Endodermal cell (in vitro differentiated cells): ENCODE data around the gene CUL9. TPM values are rescaled to one million over a fixed set of nuclear protein-coding genes. Genes with fewer than 3 reads are reported as not detected.
A peak's percentile ranks its signal among the peaks of the same experiment; 100 is the strongest.

Source experiments
- DNase-seq: peaks from one replicate; pipeline ENCODE4 v3.0.0-alpha.2; 2017
- H3K27ac ChIP-seq: 2 replicates; pipeline ENCODE4 v1.5.1; 2013; ENCODE audit warnings: mild to moderate bottlenecking, low read depth, low read length, moderate library complexity
- H3K27me3 ChIP-seq: 2 replicates; pipeline ENCODE4 v1.6.1; 2013; ENCODE audit warnings: mild to moderate bottlenecking, low read length, moderate library complexity; ENCODE audit not compliant: insufficient read depth, control insufficient read depth, poor library complexity, severe bottlenecking
- H3K36me3 ChIP-seq: 2 replicates; pipeline ENCODE4 v1.7.0; 2013; ENCODE audit warnings: mild to moderate bottlenecking, low read length, moderate library complexity; ENCODE audit not compliant: control insufficient read depth, insufficient read depth
- H3K4me1 ChIP-seq: one replicate; pipeline ENCODE4 v1.7.0; 2013; ENCODE audit warnings: low read length; ENCODE audit not compliant: control insufficient read depth, insufficient read depth
- H3K4me3 ChIP-seq: 2 replicates; pipeline ENCODE4 v1.5.1; 2013; ENCODE audit warnings: mild to moderate bottlenecking, low read length, moderate library complexity
- H3K9ac ChIP-seq: 2 replicates; pipeline ENCODE4 v1.6.1; 2013; ENCODE audit warnings: mild to moderate bottlenecking, low read length, moderate library complexity; ENCODE audit not compliant: poor library complexity, severe bottlenecking; ENCODE audit errors: extremely low read depth
- H3K9me3 ChIP-seq: 2 replicates; pipeline ENCODE4 v1.6.1; 2013; ENCODE audit warnings: mild to moderate bottlenecking, low read length, moderate library complexity; ENCODE audit not compliant: control insufficient read depth
- H3K27ac Mint-ChIP-seq: 2 replicates; pipeline ENCODE4 v1.8.0; 2020; ENCODE audit warnings: mixed read lengths
- H3K27me3 Mint-ChIP-seq: 2 replicates; pipeline ENCODE4 v1.8.0; 2021; ENCODE audit warnings: mild to moderate bottlenecking, mixed read lengths; ENCODE audit not compliant: insufficient read depth
- H3K36me3 Mint-ChIP-seq: 2 replicates; pipeline ENCODE4 v1.8.0; 2020; ENCODE audit warnings: low read depth, mixed read lengths
- H3K4me1 Mint-ChIP-seq: 2 replicates; pipeline ENCODE4 v1.8.0; 2020; ENCODE audit warnings: mixed read lengths
- H3K4me3 Mint-ChIP-seq: 2 replicates; pipeline ENCODE4 v1.8.0; 2020; ENCODE audit warnings: mild to moderate bottlenecking, moderate library complexity, mixed read lengths
- H3K9me3 Mint-ChIP-seq: 2 replicates; pipeline ENCODE4 v1.8.0; 2020; ENCODE audit warnings: mild to moderate bottlenecking, mixed read lengths
- WGBS, 2 experiments: methylation state at CpG; one replicate each; pipeline versions ENCODE4 v1.1.5 to v1.1.7; 2013; ENCODE audit warnings: missing lambda C conversion rate in 2 of 2, mixed read lengths in 1 of 2; ENCODE audit not compliant: insufficient coverage in 1 of 2, insufficient read length in 1 of 2; 5-methylcytosine and 5-hydroxymethylcytosine counted together
- total RNA-seq, 2 donors: library from RNA; stranded (reverse); fragmentation: NEBNext Ultra II Directional in 1 of 2; extraction: Animal tissue kit (Norgen Biotek cat#: 25700) in 1 of 2; gene quantifications; 2 replicates in 1 of 2; 3 replicates in 1 of 2; pipeline ENCODE4 v1.2.1, GENCODE V29; 2021
- TF ChIP-seq, protein P1 (sequence below): fragments of 200-600 bp; sonication (generic); conservative IDR thresholded peaks from 2 replicates; pipeline ENCODE4 v1.5.0; 2021; ENCODE audit warnings: antibody characterized with exemption, mild to moderate bottlenecking

The CUL9 gene
- total RNA-seq, 2 donors from 2014 or later: 30.3 to 34.1 TPM

DNA sequence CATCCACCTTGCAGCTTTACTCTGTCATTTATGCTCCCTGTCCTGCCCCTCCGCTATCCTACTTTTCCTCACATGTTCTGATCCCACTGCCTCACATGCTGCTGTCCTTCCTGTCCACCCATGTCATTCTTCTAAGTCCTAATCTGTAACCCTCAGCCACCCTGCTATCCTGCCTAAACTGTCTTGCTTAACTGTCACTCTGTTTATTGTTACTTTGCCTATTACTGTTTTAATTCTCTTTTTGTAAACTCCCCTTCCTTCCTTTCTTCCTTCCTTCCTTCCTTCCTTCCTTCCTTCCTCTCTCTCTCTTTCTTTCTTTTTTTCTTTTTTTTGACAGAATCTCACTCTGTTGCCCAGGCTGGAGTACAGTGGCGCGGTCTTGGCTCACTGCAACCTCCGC, 1.4 kb downstream of the CUL9 start:
- H3K4me1 Mint-ChIP-seq: peaks cover 20% of the 10 kb centered on the region
- peaks cover 26% of the 10 kb centered on the region for H3K36me3 Mint-ChIP-seq
- Histone ChIP-seq H3K36me3 (peaks cover 21% of the 10 kb centered on the region), H3K9ac (no peak overlapping the region), H3K4me3 (no peak overlapping the region), H3K27me3 (no peaks in the 10 kb centered on the region), H3K27ac (no peak overlapping the region), H3K4me1 (peaks cover 3% of the 10 kb centered on the region), H3K9me3 (no peaks in the 10 kb centered on the region)
- TF ChIP-seq, protein P1, sequence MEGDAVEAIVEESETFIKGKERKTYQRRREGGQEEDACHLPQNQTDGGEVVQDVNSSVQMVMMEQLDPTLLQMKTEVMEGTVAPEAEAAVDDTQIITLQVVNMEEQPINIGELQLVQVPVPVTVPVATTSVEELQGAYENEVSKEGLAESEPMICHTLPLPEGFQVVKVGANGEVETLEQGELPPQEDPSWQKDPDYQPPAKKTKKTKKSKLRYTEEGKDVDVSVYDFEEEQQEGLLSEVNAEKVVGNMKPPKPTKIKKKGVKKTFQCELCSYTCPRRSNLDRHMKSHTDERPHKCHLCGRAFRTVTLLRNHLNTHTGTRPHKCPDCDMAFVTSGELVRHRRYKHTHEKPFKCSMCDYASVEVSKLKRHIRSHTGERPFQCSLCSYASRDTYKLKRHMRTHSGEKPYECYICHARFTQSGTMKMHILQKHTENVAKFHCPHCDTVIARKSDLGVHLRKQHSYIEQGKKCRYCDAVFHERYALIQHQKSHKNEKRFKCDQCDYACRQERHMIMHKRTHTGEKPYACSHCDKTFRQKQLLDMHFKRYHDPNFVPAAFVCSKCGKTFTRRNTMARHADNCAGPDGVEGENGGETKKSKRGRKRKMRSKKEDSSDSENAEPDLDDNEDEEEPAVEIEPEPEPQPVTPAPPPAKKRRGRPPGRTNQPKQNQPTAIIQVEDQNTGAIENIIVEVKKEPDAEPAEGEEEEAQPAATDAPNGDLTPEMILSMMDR: no peak
- DNase-seq: no peak
- H3K4me3 Mint-ChIP-seq: peak overlapping the region; percentile 82
- H3K27ac Mint-ChIP-seq: no peak overlapping the region
- 94 to 100% methylated on average over 1 to 4 of the region's 4 CpGs for WGBS, 2 experiments
- no peaks in the 10 kb centered on the region for H3K9me3 Mint-ChIP-seq
- H3K27me3 Mint-ChIP-seq: no peaks in the 10 kb centered on the region

DNA sequence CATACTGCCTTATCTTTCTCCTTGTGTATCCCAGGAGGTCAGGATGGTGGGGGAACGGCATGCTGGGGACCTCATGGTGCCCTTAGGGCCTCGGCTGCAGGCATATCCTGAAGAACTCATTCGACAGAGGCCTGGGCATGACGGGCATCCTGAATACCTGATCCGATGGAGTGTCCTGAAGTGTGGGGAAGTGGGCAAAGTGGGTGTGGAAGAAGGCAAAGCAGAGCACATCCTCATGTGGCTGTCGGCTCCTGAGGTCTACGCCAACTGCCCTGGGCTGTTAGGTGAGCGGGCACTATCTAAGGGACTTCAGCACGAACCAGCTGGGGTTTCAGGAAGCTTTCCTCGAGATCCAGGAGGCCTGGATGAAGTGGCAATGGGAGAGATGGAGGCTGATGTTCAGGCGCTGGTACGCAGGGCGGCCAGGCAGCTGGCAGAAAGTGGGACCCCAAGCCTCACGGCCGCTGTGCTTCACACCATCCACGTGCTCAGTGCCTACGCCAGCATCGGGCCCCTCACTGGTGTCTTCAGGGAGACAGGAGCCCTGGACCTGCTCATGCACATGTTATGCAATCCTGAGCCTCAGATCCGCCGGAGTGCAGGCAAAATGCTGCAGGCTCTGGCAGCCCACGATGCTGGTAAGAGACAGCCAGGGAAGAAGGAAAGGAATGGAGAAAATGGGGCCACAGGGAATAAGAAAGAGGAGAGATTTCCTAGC, 2.4 kb downstream of the CUL9 start:
- peaks cover 3% of the 10 kb centered on the region for H3K4me1 ChIP-seq
- H3K27me3 ChIP-seq: no peaks in the 10 kb centered on the region
- Mint-ChIP-seq H3K9me3 (no peaks in the 10 kb centered on the region), H3K27me3 (no peaks in the 10 kb centered on the region), H3K4me1 (peaks cover 20% of the 10 kb centered on the region), H3K36me3 (peaks cover 20% of the 10 kb centered on the region), H3K4me3 (no peak overlapping the region), H3K27ac (no peak overlapping the region)
- no peak overlapping the region for H3K4me3 ChIP-seq
- no peak overlapping the region for H3K9ac ChIP-seq
- TF ChIP-seq, protein P1: no peak
- WGBS, 2 experiments: 95 to 98% methylated on average over 19 to 21 of the region's 21 CpGs
- no peak for DNase-seq
- peaks cover 15% of the 10 kb centered on the region for H3K36me3 ChIP-seq
- no peak overlapping the region for H3K27ac ChIP-seq
- H3K9me3 ChIP-seq: no peaks in the 10 kb centered on the region

DNA sequence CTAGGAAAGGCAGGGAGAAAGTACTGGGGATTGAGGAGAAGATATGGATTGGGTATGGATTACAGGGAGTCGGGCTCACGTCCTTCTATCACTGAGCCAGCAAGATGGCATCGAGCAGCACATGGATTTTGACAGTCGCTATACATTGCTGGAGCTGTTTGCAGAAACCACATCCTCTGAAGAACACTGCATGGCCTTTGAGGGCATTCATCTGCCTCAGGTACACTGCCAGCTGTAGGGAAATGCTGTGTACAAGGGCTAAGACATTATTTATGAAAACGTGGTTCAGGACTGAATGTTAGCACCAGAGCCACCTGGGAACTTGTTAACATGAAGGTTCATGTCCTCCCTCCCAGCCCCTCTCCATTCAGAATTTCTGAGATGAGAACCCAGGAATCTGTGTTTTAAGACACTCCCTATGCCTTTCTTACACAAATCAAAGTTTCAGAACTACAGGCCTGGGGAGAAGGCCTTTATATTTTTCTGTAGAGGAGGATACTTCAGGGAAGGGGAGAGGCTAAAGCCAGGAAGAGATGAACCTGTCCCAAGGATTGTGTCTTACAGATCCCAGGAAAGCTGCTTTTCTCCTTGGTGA, 3.5 kb downstream of the CUL9 start:
- H3K36me3 Mint-ChIP-seq: peaks cover 22% of the 10 kb centered on the region
- H3K9ac ChIP-seq: no peak overlapping the region

More for the DNA sequence above, 3.5 kb downstream of the CUL9 start:
- Histone ChIP-seq H3K36me3 (peaks cover 11% of the 10 kb centered on the region), H3K27ac (no peak overlapping the region), H3K4me3 (no peak overlapping the region), H3K27me3 (no peaks in the 10 kb centered on the region), H3K9me3 (no peaks in the 10 kb centered on the region), H3K4me1 (peaks cover 3% of the 10 kb centered on the region)
- TF ChIP-seq, protein P1: no peak
- Mint-ChIP-seq H3K9me3 (no peaks in the 10 kb centered on the region), H3K4me3 (no peak overlapping the region), H3K4me1 (peaks cover 23% of the 10 kb centered on the region), H3K27ac (no peak overlapping the region), H3K27me3 (no peaks in the 10 kb centered on the region)
- DNase-seq: no peak
- WGBS, 2 experiments: 88% methylated on average over 5 of the region's 5 CpGs
